H1 (cell line): Measurements from ENCODE around the gene LRRC25. TPM values are rescaled to one million over a fixed set of nuclear protein-coding genes. Genes with fewer than 3 reads are reported as not detected.

Experiments
- CHD7 ChIP-seq: fragments of 300-600 bp; sonication (generic); IDR thresholded peaks from 2 replicates; pipeline ENCODE4 v1.7.1; 2012; ENCODE audit warnings: low read length, moderate library complexity, mild to moderate bottlenecking, inconsistent platforms; ENCODE audit not compliant: insufficient replicate concordance
- CREB1 ChIP-seq: IDR thresholded peaks from 2 replicates; pipeline ENCODE4 v1.6.1; 2012; ENCODE audit warnings: inconsistent platforms
- NRF1 ChIP-seq: IDR thresholded peaks from 2 replicates; pipeline ENCODE4 v1.6.1; 2011; ENCODE audit warnings: mild to moderate bottlenecking, low read depth, low read length, improper control_type of control experiment
- POLR2AphosphoS5 ChIP-seq: IDR thresholded peaks from 2 replicates; pipeline ENCODE4 v1.6.1; 2011; ENCODE audit warnings: low read depth, low read length
- POU5F1 ChIP-seq: IDR thresholded peaks from 2 replicates; pipeline ENCODE4 v1.6.1; 2011; ENCODE audit warnings: low read depth, mild to moderate bottlenecking, low read length, moderate library complexity
- RXRA ChIP-seq: IDR thresholded peaks from 2 replicates; pipeline ENCODE4 v1.6.1; 2011; ENCODE audit warnings: low read depth, mild to moderate bottlenecking, low read length, moderate library complexity; ENCODE audit not compliant: insufficient read depth
- SAP30 ChIP-seq: fragments of 300-600 bp; sonication (generic); IDR thresholded peaks from 2 replicates; pipeline ENCODE4 v1.7.1; 2012; ENCODE audit warnings: low read length, moderate library complexity, mild to moderate bottlenecking, inconsistent platforms; ENCODE audit not compliant: insufficient read depth, insufficient replicate concordance
- SIN3A ChIP-seq, 2 experiments: IDR thresholded peaks in 1 of 2; conservative IDR thresholded peaks in 1 of 2; 2 replicates each; pipeline ENCODE4 v1.6.1; 2011 to 2012; ENCODE audit warnings: low read length in 2 of 2, improper control_type of control experiment in 1 of 2, low read depth in 1 of 2, mild to moderate bottlenecking in 1 of 2
- SIRT6 ChIP-seq: IDR thresholded peaks from one replicate; pipeline ENCODE4 v1.7.1; 2012; ENCODE audit warnings: low read length, inconsistent platforms
- SP4 ChIP-seq: IDR thresholded peaks from 2 replicates; pipeline ENCODE4 v1.6.1; 2012; ENCODE audit warnings: low read length, inconsistent platforms
- SRF ChIP-seq: IDR thresholded peaks from 2 replicates; pipeline ENCODE4 v1.6.1; 2011; ENCODE audit warnings: mild to moderate bottlenecking, low read depth, low read length, moderate library complexity
- USF2 ChIP-seq: IDR thresholded peaks from 2 replicates; pipeline ENCODE4 v1.6.1; 2011; ENCODE audit warnings: low read length, improper control_type of control experiment
- polyA plus RNA-seq, 7 experiments: library from polyadenylated mRNA; depleted of rRNA in 3 of 7; stranded (reverse) in 5 of 7; unstranded in 2 of 7; fragments of >200 nt in 5 of 7; fragments of 200-250 nt in 2 of 7; gene quantifications; 1 replicate in 5 of 7; 2 replicates in 1 of 7; 4 replicates in 1 of 7; pipeline versions ENCODE4 v1.2.1 to v1.2.3, GENCODE V29; 2011 to 2013; ENCODE audit warnings: missing spikeins in 2 of 7, mixed read lengths in 2 of 7
- total RNA-seq: library from RNA; stranded (reverse); fragmentation: NEBNext Ultra II Directional; extraction: Animal tissue kit (Norgen Biotek cat#: 25700); gene quantifications from 2 replicates; pipeline ENCODE4 v1.2.1, GENCODE V29; 2021

Gene LRRC25
- total and polyA plus RNA-seq, 2 of the 8 experiments (the other 6 are each of a cell fraction or from before 2014, with no cell fraction given) = 0.20 to 0.41 TPM

GRCh38 chr19:18385359-18385674 lies 12.1 kb downstream of the LRRC25 start (continued):
- TF ChIP-seq CHD7 (no peak), SIN3A (conservative IDR thresholded peaks at IDR 0.05 in 1 of 2, IDR thresholded peaks at IDR 0.05 in 1 of 2; ENCODE audit: low read depth in 1 of 2, low read length in 2 of 2) (no peak), POU5F1 (no peak), SIRT6 (no peak), CREB1 (no peak), SAP30 (no peak), NRF1 (no peak), USF2 (no peak), RXRA (no peak), SP4 (no peak), POLR2AphosphoS5 (no peak), SRF (no peak)
